NCI-H2171 (cell line): ENCODE data around the gene TPM4.

Experiments used
- DNase-seq: peaks from one replicate; lab custom pipeline; 2025; lab: John Stamatoyannopoulos, UW

Gene TPM4

GRCh38 chr19:16041991-16042386 is 34.3 kb upstream of the TPM4 start:
- DNase-seq, result no peak

- DNase-seq, result no peak
Measured at GRCh38 chr19:16042533-16043085, 33.7 kb upstream of the TPM4 start.

GRCh38 chr19:16043156-16043757 is 33.0 kb upstream of the TPM4 start:
- no peak for DNase-seq

- DNase-seq, result no peak
Measured at GRCh38 chr19:16044746-16045145, 31.5 kb upstream of the TPM4 start.

GRCh38 chr19:16045171-16045570 is 31.1 kb upstream of the TPM4 start:
- no peak for DNase-seq

GRCh38 chr19:16045893-16046292 is 30.4 kb upstream of the TPM4 start:
- no peak for DNase-seq

GRCh38 chr19:16048583-16048982 is 27.7 kb upstream of the TPM4 start:
- no peak for DNase-seq

- no peak for DNase-seq
Measured at GRCh38 chr19:16051254-16052025, 24.9 kb upstream of the TPM4 start.

GRCh38 chr19:16052353-16052752 is 23.9 kb upstream of the TPM4 start:
- no peak for DNase-seq

- no peak for DNase-seq
Measured at GRCh38 chr19:16057062-16057461, 19.2 kb upstream of the TPM4 start.

- no peak for DNase-seq
Measured at GRCh38 chr19:16060294-16060693, 16.0 kb upstream of the TPM4 start.

GRCh38 chr19:16061943-16062342 is 14.4 kb upstream of the TPM4 start:
- DNase-seq, result no peak

GRCh38 chr19:16062789-16063188 is 13.5 kb upstream of the TPM4 start:
- DNase-seq, result no peak

- no peak for DNase-seq
Measured at GRCh38 chr19:16064209-16064889, 11.9 kb upstream of the TPM4 start.

GRCh38 chr19:16066611-16067104 is 9.6 kb upstream of the TPM4 start:
- no peak for DNase-seq

- no peak for DNase-seq
Measured at GRCh38 chr19:16067205-16067938, 8.9 kb upstream of the TPM4 start.

GRCh38 chr19:16068696-16069259 is 7.5 kb upstream of the TPM4 start:
- DNase-seq, result no peak

- DNase-seq, result no peak
Measured at GRCh38 chr19:16069813-16070365, 6.4 kb upstream of the TPM4 start.

GRCh38 chr19:16070366-16070990 is 5.8 kb upstream of the TPM4 start:
- no peak for DNase-seq

- DNase-seq, result no peak
Measured at GRCh38 chr19:16071072-16071691, 5.1 kb upstream of the TPM4 start.
